Smooth muscle cell (in vitro differentiated cells): ENCODE data around the gene OR12D2. TPM values are rescaled to one million over a fixed set of nuclear protein-coding genes. Genes with fewer than 3 reads are reported as not detected.

Experiments used
- DNase-seq: peaks from one replicate; lab custom pipeline; 2025; ENCODE audit not compliant: unreplicated experiment; lab: John Stamatoyannopoulos, UW
- H2AFZ ChIP-seq: fragments of 200-600 bp; sonication (generic); 2 replicates; pipeline ENCODE4 v1.6.0; 2016; ENCODE audit warnings: antibody characterized with exemption, low read depth, mild to moderate bottlenecking
- H3F3A ChIP-seq: fragments of 200-600 bp; sonication (generic); 2 replicates; pipeline ENCODE4 v1.6.0; 2017; ENCODE audit warnings: antibody characterized with exemption, low read depth
- H3K27ac ChIP-seq: fragments of 200-600 bp; sonication (generic); 2 replicates; pipeline ENCODE4 v1.5.1; 2016; ENCODE audit warnings: low read depth, mild to moderate bottlenecking
- H3K27me3 ChIP-seq: fragments of 200-600 bp; sonication (generic); 2 replicates; pipeline ENCODE4 v1.6.1; 2016; ENCODE audit warnings: low read depth, mild to moderate bottlenecking
- H3K36me3 ChIP-seq: fragments of 200-600 bp; sonication (generic); 2 replicates; pipeline ENCODE4 v1.5.1; 2016; ENCODE audit warnings: low read depth
- H3K4me1 ChIP-seq: fragments of 200-600 bp; sonication (generic); 2 replicates; pipeline ENCODE4 v1.5.1; 2016; ENCODE audit warnings: low read depth
- H3K4me2 ChIP-seq: fragments of 200-600 bp; sonication (generic); 2 replicates; pipeline ENCODE4 v1.6.0; 2016; ENCODE audit warnings: mild to moderate bottlenecking
- H3K4me3 ChIP-seq: fragments of 200-600 bp; sonication (generic); 2 replicates; pipeline ENCODE4 v1.5.1; 2016; ENCODE audit warnings: mild to moderate bottlenecking
- H3K79me2 ChIP-seq: fragments of 200-600 bp; sonication (generic); 2 replicates; pipeline ENCODE4 v1.6.0; 2016; ENCODE audit warnings: low read depth, mild to moderate bottlenecking
- H3K9ac ChIP-seq: fragments of 200-600 bp; sonication (generic); 2 replicates; pipeline ENCODE4 v1.6.0; 2016; ENCODE audit warnings: low read depth
- H3K9me3 ChIP-seq: fragments of 200-600 bp; sonication (generic); replicated peaks from 2 replicates; pipeline ENCODE4 v1.5.1; 2016; ENCODE audit warnings: low read depth
- H4K20me1 ChIP-seq: fragments of 200-600 bp; sonication (generic); 2 replicates; pipeline ENCODE4 v1.6.0; 2016; ENCODE audit warnings: low read depth
- WGBS: methylation state at CpG from one replicate; pipeline ENCODE4 v1.1.7; 2016; ENCODE audit warnings: low lambda C conversion rate; 5-methylcytosine and 5-hydroxymethylcytosine counted together
- polyA plus RNA-seq: library from polyadenylated mRNA; unstranded; fragments of >200 nt; fragmentation: Nextera tagmentation; extraction: Ambion mirVana; gene quantifications from 2 replicates; pipeline ENCODE4 v1.2.1, GENCODE V29; 2016
- total RNA-seq: library from RNA; depleted of rRNA; stranded (reverse); fragments of >200 nt; gene quantifications from 2 replicates; pipeline ENCODE4 v1.2.3, GENCODE V29; 2014
- TF ChIP-seq, protein P1 (sequence below): fragments of 200-600 bp; sonication (generic); IDR thresholded peaks from 2 replicates; pipeline ENCODE4 v1.5.1; 2017; ENCODE audit warnings: borderline replicate concordance, mild to moderate bottlenecking, antibody characterized with exemption; ENCODE audit not compliant: insufficient read depth, poor library complexity, severe bottlenecking

The OR12D2 gene
- total and polyA plus RNA-seq, 2 experiments from 2014 or later, result not detected

GRCh38 chr6:29368765-29369164 lies 26.7 kb upstream of the OR12D2 start, which contains the start of gene OR5V1:
Gene OR5V1, minus strand, starts transcription at chr6:29368865. Its CDS starts 12,670 bp downstream, at chr6:29356195.
- 93% methylated on average over 3 of the region's 3 CpGs for WGBS
- no peak within 1 kb of the TSS for H3K4me3 ChIP-seq
- H2AFZ ChIP-seq, result no peak within 1 kb of the TSS
- no peak within 1 kb of the TSS for H3K4me2 ChIP-seq
- no peaks in the 10 kb centered on the region for H3K4me1 ChIP-seq
- TF ChIP-seq, protein P1, sequence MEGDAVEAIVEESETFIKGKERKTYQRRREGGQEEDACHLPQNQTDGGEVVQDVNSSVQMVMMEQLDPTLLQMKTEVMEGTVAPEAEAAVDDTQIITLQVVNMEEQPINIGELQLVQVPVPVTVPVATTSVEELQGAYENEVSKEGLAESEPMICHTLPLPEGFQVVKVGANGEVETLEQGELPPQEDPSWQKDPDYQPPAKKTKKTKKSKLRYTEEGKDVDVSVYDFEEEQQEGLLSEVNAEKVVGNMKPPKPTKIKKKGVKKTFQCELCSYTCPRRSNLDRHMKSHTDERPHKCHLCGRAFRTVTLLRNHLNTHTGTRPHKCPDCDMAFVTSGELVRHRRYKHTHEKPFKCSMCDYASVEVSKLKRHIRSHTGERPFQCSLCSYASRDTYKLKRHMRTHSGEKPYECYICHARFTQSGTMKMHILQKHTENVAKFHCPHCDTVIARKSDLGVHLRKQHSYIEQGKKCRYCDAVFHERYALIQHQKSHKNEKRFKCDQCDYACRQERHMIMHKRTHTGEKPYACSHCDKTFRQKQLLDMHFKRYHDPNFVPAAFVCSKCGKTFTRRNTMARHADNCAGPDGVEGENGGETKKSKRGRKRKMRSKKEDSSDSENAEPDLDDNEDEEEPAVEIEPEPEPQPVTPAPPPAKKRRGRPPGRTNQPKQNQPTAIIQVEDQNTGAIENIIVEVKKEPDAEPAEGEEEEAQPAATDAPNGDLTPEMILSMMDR, result no peak
- no peak within 1 kb of the TSS for H3K9ac ChIP-seq
- no peaks in the 10 kb centered on the region for H3K9me3 ChIP-seq
- H4K20me1 ChIP-seq, result no peaks in the 10 kb centered on the region
- H3K27ac ChIP-seq, result no peak within 1 kb of the TSS
- no peaks in the 10 kb centered on the region for H3K36me3 ChIP-seq
- no peaks in the 10 kb centered on the region for H3F3A ChIP-seq
- H3K27me3 ChIP-seq, result no peaks in the 10 kb centered on the region
- no peaks in the 10 kb centered on the region for H3K79me2 ChIP-seq
- DNase-seq, result no peak

GRCh38 chr6:29375191-29375590 lies 20.2 kb upstream of the OR12D2 start, which contains the start of gene OR12D3:
Gene OR12D3, minus strand, starts transcription at chr6:29375291. Its CDS starts 4 bp downstream, at chr6:29375287.
- Histone ChIP-seq H3K9ac (no peak within 1 kb of the TSS), H3K27me3 (no peaks in the 10 kb centered on the region), H3K79me2 (no peaks in the 10 kb centered on the region), H4K20me1 (no peaks in the 10 kb centered on the region), H3K27ac (no peak within 1 kb of the TSS), H3K4me2 (no peak within 1 kb of the TSS), H3F3A (no peaks in the 10 kb centered on the region), H3K36me3 (no peaks in the 10 kb centered on the region), H2AFZ (no peak within 1 kb of the TSS), H3K4me3 (no peak within 1 kb of the TSS), H3K4me1 (no peaks in the 10 kb centered on the region), H3K9me3 (no peaks in the 10 kb centered on the region)
- no peak for DNase-seq
- TF ChIP-seq, protein P1, result no peak
- WGBS, result 91% methylated on average over 1 of the region's 1 CpG

DNA sequence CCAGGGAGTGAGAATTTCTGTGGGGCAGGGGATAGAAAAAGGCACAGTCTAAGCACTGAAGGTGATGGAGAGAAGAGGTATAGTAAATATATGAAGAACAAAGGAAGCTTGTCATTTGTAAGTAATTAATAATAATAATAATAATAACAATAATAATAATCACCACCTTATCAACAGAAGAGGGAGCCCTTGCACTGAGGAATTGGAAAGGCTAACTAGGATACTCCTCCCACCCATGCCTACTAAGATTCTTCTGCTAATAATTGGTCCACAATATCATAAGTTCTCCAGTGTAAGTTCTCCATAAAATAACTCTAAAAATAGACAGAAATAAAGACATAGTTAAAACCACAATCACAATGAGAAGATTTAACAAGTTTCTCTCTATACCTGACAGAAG lies 19.4 kb upstream of the OR12D2 start:
- H3F3A ChIP-seq, result no peaks in the 10 kb centered on the region
- H3K27me3 ChIP-seq, result no peaks in the 10 kb centered on the region
- H3K9ac ChIP-seq, result no peak overlapping the region
- H4K20me1 ChIP-seq, result no peaks in the 10 kb centered on the region
- no peaks in the 10 kb centered on the region for H3K4me1 ChIP-seq
- no peak overlapping the region for H3K4me3 ChIP-seq
- H3K36me3 ChIP-seq, result no peaks in the 10 kb centered on the region
- H3K9me3 ChIP-seq, result no peaks in the 10 kb centered on the region
- no peaks in the 10 kb centered on the region for H3K79me2 ChIP-seq
- no peak overlapping the region for H2AFZ ChIP-seq
- no peak overlapping the region for H3K4me2 ChIP-seq
- TF ChIP-seq, protein P1, result peak; percentile 44
- H3K27ac ChIP-seq, result no peak overlapping the region
- DNase-seq, result no peak

- H3K36me3 ChIP-seq, result no peaks in the 10 kb centered on the region
- H3K27me3 ChIP-seq, result no peaks in the 10 kb centered on the region
- WGBS, result 54% methylated on average over 4 of the region's 4 CpGs
- no peak overlapping the region for H3K4me2 ChIP-seq
- H3F3A ChIP-seq, result no peaks in the 10 kb centered on the region
- no peak overlapping the region for H3K27ac ChIP-seq
- no peaks in the 10 kb centered on the region for H3K79me2 ChIP-seq
- no peak overlapping the region for H2AFZ ChIP-seq
- DNase-seq, result no peak
- H4K20me1 ChIP-seq, result no peaks in the 10 kb centered on the region
- H3K9me3 ChIP-seq, result no peaks in the 10 kb centered on the region
- H3K9ac ChIP-seq, result no peak overlapping the region
- TF ChIP-seq, protein P1, result no peak
- H3K4me1 ChIP-seq, result no peaks in the 10 kb centered on the region
- H3K4me3 ChIP-seq, result no peak overlapping the region
These were observed 6.9 kb upstream of the OR12D2 start for GRCh38 chr6:29388533-29388932.
